ENCODE measurements around the gene ENTPD7. TPM values are rescaled to one million over a fixed set of nuclear protein-coding genes. Genes with fewer than 3 reads are reported as not detected.

ENTPD7 gene
- total and polyA plus RNA-seq, 9 of the 15 experiments (the other 6 are each of a cell fraction or from before 2014, with no cell fraction given) = 1.4 to 13.9 (median 8.5) TPM

DNA sequence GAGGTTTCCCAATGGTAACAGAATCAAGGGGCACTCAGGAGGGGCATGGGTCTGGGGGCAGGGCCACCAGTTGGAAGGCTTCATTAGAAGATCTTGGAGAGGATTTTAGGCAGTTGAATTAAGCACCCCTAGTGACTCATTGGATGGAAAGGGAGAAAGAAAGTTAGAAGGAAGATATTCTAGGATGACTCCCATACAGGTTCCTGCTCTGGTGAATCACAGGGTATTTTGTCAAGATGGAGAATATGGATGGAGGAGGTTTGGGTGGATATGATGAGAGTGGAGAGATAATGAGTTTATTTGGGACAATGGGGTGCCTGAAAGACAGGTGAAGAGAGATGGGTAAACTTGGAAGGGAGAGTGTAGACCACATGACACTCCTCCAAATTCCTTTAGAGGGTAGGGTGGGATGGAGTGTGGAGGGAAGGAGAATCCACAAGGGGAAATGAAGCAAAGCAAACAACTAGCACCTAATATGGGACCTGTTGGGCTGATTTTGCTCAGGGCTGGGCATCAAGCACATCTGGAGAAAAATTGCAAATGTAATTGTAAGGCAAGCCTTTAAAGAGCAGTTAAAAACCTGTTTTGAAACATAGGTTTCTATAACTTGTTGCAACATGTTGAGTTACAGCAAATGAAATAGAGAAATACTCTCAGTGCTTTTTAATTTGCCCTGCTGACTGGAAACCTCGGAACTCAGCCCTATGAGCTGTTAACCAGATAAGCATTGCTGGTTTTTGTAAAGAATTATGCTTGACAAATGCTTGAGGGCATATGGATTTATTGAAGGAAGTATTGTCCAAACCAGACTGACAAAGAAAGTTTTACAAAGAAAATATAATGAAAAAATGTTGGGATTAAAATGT, 2.9 kb upstream of the ENTPD7 start:
- Histone ChIP-seq H3K9ac (ENCODE audit: insufficient read depth in 1 of 2, low read depth in 2 of 2, low read length in 2 of 2) (no peak overlapping the region), H3K9me3 (replicated peaks; ENCODE audit: control insufficient read depth, insufficient read depth, low read depth, low read length) (no peaks in the 10 kb centered on the region), H3K36me3 (ENCODE audit: control insufficient read depth, insufficient read depth, low read length) (no peaks in the 10 kb centered on the region), H4K20me1 (replicated peaks; ENCODE audit: control insufficient read depth, insufficient read depth, low read length) (no peaks in the 10 kb centered on the region), H3K9me1 (ENCODE audit: control insufficient read depth, insufficient read depth, low read length) (no peaks in the 10 kb centered on the region), H3K4me1 (replicated peaks in 1 of 2; ENCODE audit: control insufficient read depth in 2 of 2, insufficient read depth in 2 of 2, low read length in 2 of 2) (peaks cover 6 to 22% of the 10 kb centered on the region in 2 experiments; a peak in 4 of 5 replicates), H2AFZ (ENCODE audit: low read depth, low read length) (no peak overlapping the region), H3K79me2 (ENCODE audit: control insufficient read depth, insufficient read depth, low read length) (peaks cover 9% of the 10 kb centered on the region), H3K4me2 (ENCODE audit: insufficient read depth, low read length) (no peak overlapping the region), H3K27ac (ENCODE audit: extremely low read depth, low read depth, low read length) (no peak overlapping the region), H3K27me3 (ENCODE audit: control insufficient read depth in 2 of 2, insufficient read depth in 2 of 2, low read length in 2 of 2) (no peaks in the 10 kb centered on the region), H3K4me3 (no peak overlapping the region)
- WGBS (ENCODE audit: insufficient coverage, low coverage, missing lambda C conversion rate) = 0% methylated on average over 1 of the region's 1 CpG
- FAIRE-seq (no peak), ATAC-seq (no peak), DNase-seq (ENCODE audit: extremely low read depth in 1 of 4, low spot score in 3 of 4) (no peak)
- ChIA-PET POLR2A (interaction anchor here (1.5 kb wide), 1 partner anchor 11 kb away, joined by 3 read pairs; no protein-coding TSS in a partner anchor), CTCF (ENCODE audit: low intra/inter-chr PET ratio) (no interaction called here)
- BruUV-seq (replicated peaks) = no TSS peak
- in situ Hi-C loops (cut with MboI) = no loop called here
- intact Hi-C loops (cut with micrococcal nuclease) = no loop called here
- TF ChIP-seq, protein P1, sequence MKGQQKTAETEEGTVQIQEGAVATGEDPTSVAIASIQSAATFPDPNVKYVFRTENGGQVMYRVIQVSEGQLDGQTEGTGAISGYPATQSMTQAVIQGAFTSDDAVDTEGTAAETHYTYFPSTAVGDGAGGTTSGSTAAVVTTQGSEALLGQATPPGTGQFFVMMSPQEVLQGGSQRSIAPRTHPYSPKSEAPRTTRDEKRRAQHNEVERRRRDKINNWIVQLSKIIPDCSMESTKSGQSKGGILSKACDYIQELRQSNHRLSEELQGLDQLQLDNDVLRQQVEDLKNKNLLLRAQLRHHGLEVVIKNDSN (CRISPR knock-in tag; IDR thresholded peaks at IDR 0.05) = no peak
- no peak for TF ChIP-seq YY1 (IDR thresholded peaks at IDR 0.05; ENCODE audit: borderline replicate concordance in 1 of 3, control insufficient read depth in 1 of 3, extremely low read depth in 1 of 3, insufficient read depth in 3 of 3, insufficient read length in 1 of 3, insufficient replicate concordance in 2 of 3, low read depth in 1 of 3, low read length in 2 of 3)
- TF ChIP-seq POU5F1 (IDR thresholded peaks at IDR 0.05; ENCODE audit: borderline replicate concordance, low read depth, low read length, partially characterized antibody) = no peak
- TF ChIP-seq SMARCC2 (IDR thresholded peaks at IDR 0.05; ENCODE audit: low read depth) = no peak
- TF ChIP-seq, protein P2, sequence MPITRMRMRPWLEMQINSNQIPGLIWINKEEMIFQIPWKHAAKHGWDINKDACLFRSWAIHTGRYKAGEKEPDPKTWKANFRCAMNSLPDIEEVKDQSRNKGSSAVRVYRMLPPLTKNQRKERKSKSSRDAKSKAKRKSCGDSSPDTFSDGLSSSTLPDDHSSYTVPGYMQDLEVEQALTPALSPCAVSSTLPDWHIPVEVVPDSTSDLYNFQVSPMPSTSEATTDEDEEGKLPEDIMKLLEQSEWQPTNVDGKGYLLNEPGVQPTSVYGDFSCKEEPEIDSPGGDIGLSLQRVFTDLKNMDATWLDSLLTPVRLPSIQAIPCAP (CRISPR knock-in tag; IDR thresholded peaks at IDR 0.05; ENCODE audit: borderline replicate concordance) = no peak
- TF ChIP-seq, protein P3, sequence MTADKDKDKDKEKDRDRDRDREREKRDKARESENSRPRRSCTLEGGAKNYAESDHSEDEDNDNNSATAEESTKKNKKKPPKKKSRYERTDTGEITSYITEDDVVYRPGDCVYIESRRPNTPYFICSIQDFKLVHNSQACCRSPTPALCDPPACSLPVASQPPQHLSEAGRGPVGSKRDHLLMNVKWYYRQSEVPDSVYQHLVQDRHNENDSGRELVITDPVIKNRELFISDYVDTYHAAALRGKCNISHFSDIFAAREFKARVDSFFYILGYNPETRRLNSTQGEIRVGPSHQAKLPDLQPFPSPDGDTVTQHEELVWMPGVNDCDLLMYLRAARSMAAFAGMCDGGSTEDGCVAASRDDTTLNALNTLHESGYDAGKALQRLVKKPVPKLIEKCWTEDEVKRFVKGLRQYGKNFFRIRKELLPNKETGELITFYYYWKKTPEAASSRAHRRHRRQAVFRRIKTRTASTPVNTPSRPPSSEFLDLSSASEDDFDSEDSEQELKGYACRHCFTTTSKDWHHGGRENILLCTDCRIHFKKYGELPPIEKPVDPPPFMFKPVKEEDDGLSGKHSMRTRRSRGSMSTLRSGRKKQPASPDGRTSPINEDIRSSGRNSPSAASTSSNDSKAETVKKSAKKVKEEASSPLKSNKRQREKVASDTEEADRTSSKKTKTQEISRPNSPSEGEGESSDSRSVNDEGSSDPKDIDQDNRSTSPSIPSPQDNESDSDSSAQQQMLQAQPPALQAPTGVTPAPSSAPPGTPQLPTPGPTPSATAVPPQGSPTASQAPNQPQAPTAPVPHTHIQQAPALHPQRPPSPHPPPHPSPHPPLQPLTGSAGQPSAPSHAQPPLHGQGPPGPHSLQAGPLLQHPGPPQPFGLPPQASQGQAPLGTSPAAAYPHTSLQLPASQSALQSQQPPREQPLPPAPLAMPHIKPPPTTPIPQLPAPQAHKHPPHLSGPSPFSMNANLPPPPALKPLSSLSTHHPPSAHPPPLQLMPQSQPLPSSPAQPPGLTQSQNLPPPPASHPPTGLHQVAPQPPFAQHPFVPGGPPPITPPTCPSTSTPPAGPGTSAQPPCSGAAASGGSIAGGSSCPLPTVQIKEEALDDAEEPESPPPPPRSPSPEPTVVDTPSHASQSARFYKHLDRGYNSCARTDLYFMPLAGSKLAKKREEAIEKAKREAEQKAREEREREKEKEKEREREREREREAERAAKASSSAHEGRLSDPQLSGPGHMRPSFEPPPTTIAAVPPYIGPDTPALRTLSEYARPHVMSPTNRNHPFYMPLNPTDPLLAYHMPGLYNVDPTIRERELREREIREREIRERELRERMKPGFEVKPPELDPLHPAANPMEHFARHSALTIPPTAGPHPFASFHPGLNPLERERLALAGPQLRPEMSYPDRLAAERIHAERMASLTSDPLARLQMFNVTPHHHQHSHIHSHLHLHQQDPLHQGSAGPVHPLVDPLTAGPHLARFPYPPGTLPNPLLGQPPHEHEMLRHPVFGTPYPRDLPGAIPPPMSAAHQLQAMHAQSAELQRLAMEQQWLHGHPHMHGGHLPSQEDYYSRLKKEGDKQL (CRISPR knock-in tag; IDR thresholded peaks at IDR 0.05; ENCODE audit: borderline replicate concordance) = no peak
- no peak for TF ChIP-seq SREBF2 (CRISPR knock-in tag; IDR thresholded peaks at IDR 0.05)
- TF ChIP-seq CC2D1A (IDR thresholded peaks at IDR 0.05) = no peak
- no peak for TF ChIP-seq MAZ (CRISPR knock-in tag; conservative IDR thresholded peaks at IDR 0.05 in 1 of 2, IDR thresholded peaks at IDR 0.05 in 1 of 2)
- no peak for TF ChIP-seq EP300 (IDR thresholded peaks at IDR 0.05; ENCODE audit: low read length)
- TF ChIP-seq TAF9B (IDR thresholded peaks at IDR 0.05; ENCODE audit: partially characterized antibody) = no peak
